Kidney glomerular epithelial cell (primary cell): ENCODE results near the gene NEK10.
"Not testable (repeated sequence)": the region's sequence is repeated elsewhere in the genome, so short reads cannot be mapped to it uniquely, and the experiment has no call there.

Source experiments
- DNase-seq: peaks from one replicate; lab custom pipeline; 2025; lab: John Stamatoyannopoulos, UW

Gene NEK10

GRCh38 chr3:27354161-27354560 lies 15.0 kb downstream of the NEK10 start:
- no peak for DNase-seq

DNA sequence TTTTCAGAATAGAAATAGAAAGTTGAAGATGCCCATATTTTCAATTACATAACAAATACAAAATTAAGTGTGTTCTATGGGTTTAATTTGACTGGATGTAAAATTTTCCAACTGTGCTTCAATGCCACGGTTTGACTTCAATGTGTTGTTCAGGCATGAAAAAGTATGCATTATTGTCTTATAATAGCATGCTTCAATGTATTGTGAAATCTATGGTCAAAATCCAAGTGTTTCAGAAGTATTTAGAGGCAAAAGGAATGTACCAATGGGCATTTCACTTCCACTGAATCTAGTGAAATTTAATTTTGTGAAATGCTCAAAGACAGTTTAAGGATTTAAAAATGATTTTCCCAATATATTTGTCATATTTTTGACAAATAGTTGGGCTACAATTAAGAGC lies 16.0 kb downstream of the NEK10 start:
- DNase-seq = no peak

GRCh38 chr3:27352047-27352446 lies 17.1 kb downstream of the NEK10 start:
- DNase-seq = no peak

GRCh38 chr3:27349832-27350231 lies 19.4 kb downstream of the NEK10 start:
- DNase-seq = no peak

DNA sequence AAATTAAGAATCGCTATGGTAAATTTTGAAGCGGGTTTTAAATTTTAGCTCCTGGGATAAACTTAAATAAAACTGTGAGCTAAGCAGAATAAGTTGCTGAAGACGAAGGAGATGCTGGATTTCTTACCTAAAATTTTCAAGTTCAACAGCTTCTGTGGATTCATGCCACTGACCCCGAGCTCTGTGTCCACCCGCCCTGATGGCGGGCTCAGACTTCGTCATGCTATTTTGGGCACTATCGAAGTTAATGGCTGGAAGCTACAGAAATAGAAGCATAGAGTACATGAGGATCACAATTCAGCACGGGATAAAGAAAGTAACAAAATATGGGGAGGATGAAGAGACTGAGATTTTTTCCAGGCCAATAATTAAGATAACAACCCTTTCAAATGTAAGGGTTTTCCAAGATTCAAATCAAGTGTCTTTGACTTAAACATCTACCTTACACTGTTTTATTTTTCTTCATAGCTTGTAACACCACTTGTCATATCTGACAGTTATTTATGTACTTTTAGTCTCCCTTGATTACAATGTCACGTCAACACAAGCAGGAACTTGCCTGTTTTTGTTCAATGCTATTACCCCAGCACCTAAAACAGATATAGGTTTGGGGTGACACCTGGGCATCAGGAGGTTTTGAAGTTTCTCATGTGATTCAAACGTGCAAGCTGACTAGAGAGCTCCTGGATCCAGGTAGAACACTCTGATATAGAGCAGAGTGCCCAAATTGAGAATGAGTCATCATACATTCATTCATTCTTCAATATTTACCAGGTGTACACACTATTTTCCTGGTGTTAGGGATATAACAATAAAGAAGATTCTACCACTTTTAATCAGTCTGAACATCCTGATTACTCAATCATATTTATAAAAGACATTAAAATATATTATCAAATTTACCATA lies 23.0 kb downstream of the NEK10 start:
- no peak for DNase-seq

DNA sequence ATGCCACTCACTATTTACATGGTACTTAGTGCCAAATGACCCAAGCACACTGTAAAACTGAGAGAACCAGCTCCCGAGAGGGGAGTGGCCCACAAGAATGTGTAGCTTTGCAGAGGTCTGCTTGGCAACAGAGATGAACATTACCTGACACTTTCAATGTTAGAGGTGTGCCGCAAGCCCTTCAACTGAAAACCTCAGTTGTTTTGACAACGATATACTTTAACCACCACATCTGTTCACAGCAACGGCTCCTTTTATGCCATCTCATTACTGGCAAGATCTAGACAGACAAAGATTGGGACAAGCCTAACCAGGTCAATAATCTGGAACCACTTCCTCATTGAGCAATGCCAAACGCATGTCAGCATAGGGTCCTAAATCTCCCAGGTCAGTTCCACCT lies 23.7 kb downstream of the NEK10 start:
- DNase-seq = no peak

GRCh38 chr3:27345045-27345444 lies 24.1 kb downstream of the NEK10 start:
- DNase-seq = no peak

- DNase-seq = no peak
Measured at GRCh38 chr3:27344192-27344591, 25.0 kb downstream of the NEK10 start.

GRCh38 chr3:27342267-27342666 lies 26.9 kb downstream of the NEK10 start:
- no peak for DNase-seq

DNA sequence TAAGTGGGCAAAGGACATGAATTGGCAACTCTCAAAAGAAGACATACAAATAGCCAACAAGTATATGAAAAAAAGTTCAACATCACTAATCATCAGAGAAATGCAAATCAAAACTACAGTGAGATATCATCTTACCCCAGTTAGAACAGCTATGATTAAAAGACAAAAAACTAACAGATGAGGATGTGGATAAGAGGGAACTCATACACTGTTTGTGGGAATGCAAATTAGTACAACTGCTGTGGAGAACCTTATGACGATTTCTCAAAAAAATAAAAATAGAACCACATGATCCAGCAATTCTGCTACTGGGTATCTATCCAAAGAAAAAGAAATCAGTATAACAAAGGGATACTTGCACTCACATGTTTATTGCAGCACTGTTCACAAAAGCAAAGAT lies 28.6 kb downstream of the NEK10 start:
- DNase-seq = no peak

GRCh38 chr3:27335571-27335970 lies 33.6 kb downstream of the NEK10 start:
- no peak for DNase-seq

DNA sequence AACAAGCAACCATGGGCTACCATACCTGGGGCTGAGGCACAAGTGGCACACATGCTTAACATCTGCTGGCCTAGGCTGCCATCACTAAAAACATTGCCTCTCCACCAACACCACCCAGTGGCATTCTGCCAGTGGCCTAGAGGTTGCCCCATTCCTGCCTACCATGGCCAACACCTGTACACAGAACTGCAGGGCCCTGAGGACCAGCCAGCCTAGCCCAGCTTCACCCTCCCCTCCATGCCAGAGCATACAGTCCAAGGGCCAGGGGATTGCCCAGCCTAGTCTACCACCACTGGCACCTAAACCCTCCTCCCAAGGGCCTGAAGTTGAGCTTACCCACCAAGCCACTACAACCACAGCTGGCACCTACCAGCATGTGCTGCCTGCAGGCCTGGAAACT lies 35.3 kb downstream of the NEK10 start:
- DNase-seq = no peak

- DNase-seq = not testable (repeated sequence)
Measured at GRCh38 chr3:27328982-27329762, 40.0 kb downstream of the NEK10 start.

GRCh38 chr3:27326629-27327545 lies 42.3 kb downstream of the NEK10 start:
- no peak for DNase-seq

GRCh38 chr3:27326202-27326601 lies 43.0 kb downstream of the NEK10 start:
- no peak for DNase-seq

- DNase-seq = no peak
Measured at GRCh38 chr3:27325419-27325818, 43.8 kb downstream of the NEK10 start.

- DNase-seq = no peak
Measured at GRCh38 chr3:27324686-27325085, 44.5 kb downstream of the NEK10 start.

DNA sequence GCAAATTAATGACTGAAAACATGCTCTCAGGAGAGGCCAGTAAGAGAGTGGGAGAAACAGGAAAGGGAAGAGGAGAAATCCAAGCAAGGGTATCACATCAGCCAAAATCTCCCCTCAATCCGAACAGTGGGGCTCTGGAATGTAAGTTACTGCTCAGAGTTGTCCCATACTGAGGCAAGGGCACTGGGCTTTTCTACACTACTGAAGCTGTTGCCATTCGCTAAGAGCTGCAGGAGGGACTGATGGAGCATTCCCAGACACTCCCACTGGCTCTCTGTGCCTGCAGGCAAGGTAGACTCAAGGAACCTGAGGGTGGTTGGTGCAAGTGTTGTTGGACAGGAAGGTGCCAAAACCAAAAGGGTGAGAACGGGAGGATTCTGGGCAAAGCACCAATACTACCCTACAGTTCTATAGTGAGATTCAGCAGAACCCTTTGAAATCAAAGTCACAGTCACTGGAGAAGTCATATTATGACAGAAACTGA lies 46.1 kb downstream of the NEK10 start:
- DNase-seq = no peak

- DNase-seq = no peak
Measured at GRCh38 chr3:27322634-27323033, 46.5 kb downstream of the NEK10 start.

DNA sequence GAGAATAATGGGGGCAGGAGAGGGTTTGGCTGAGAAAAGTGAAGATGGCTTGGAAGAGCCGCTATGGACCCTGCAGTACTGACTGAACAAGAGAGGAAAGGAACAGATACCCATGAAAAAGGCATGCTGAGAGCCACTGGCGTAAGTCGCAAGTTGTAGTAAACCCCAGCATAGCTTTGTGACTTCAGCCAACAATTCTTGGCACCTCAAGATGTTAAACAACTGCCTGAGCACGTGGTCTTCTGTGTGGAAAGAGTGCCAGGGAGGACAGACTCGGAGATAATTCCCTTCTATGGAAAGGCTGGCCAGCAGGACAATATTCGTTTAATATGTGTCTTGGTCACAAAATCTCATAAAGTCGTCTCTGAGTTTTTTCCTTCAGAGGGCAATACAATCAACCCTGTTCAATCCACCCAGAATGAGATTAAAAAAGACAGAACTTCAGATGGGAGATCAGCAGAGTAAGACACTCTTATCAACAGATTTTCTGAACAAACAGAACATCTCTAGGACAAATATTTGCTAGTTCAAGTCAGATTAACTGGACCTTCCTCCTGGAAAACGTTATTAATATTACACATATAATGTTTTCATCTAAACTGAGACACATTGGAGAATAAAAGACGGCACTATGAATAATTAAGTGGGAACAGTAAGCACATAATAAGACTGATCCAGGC lies 49.2 kb downstream of the NEK10 start:
- no peak for DNase-seq

DNA sequence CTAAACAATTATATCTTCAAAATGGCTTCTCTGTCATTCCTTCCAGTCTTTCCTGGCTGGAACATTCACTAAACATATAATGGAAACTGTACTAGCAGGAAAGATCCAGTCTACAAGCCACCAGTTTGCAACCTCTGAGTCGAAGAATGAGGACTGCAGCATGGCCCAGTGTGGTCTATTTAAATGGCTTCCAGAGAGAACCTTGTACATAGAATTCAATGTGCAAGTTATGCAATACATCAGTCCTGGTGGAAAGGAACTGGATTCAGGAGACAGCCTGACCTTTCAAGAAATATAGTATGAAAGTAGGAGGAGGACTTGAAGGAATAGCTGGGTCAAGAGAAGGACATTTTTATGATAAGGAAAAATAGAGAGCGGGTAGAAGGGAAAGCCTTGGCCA lies 49.9 kb downstream of the NEK10 start:
- no peak for DNase-seq
